WI38 (cell line): ENCODE data around the gene ANAPC2.

Experiments used
- H3K4me3 ChIP-seq: 2 replicates; pipeline ENCODE4 v1.5.1; 2011; ENCODE audit warnings: low read depth, mild to moderate bottlenecking, control low read depth, low read length
- CTCF ChIP-seq: IDR thresholded peaks from 2 replicates; pipeline ENCODE4 v1.5.1; 2012; ENCODE audit warnings: low read depth, mild to moderate bottlenecking, control low read depth, low read length

Gene ANAPC2

GRCh38 chr9:137160716-137161557 lies 27.4 kb downstream of the ANAPC2 start:
- no peak overlapping the region for H3K4me3 ChIP-seq
- no peak for TF ChIP-seq CTCF

- no peak overlapping the region for H3K4me3 ChIP-seq
- no peak for TF ChIP-seq CTCF
Measured at GRCh38 chr9:137160054-137160425, 28.3 kb downstream of the ANAPC2 start.

GRCh38 chr9:137159105-137160053 lies 29.0 kb downstream of the ANAPC2 start:
- H3K4me3 ChIP-seq: no peak overlapping the region
- TF ChIP-seq CTCF: no peak

- no peak overlapping the region for H3K4me3 ChIP-seq
- no peak for TF ChIP-seq CTCF
Measured at GRCh38 chr9:137158625-137159024, 29.7 kb downstream of the ANAPC2 start.

GRCh38 chr9:137157618-137158415 lies 30.5 kb downstream of the ANAPC2 start:
- no peak for TF ChIP-seq CTCF
- H3K4me3 ChIP-seq: no peak overlapping the region

- no peak for TF ChIP-seq CTCF
- H3K4me3 ChIP-seq: no peak overlapping the region
Measured at GRCh38 chr9:137156567-137157375, 31.6 kb downstream of the ANAPC2 start.
